Panc1 (cell line): ENCODE measurements around the gene TRPV6. TPM values are rescaled to one million over a fixed set of nuclear protein-coding genes. Genes with fewer than 3 reads are reported as not detected.

Source experiments
- ATAC-seq: fragments of 200-7000 bp; cut with Tn5 transposase; 2 replicates; pipeline ENCODE4 v1.9.1; 2020; ENCODE audit warnings: mild to moderate bottlenecking, moderate library complexity
- BruUV-seq: library from RNA; stranded (reverse); fragments of 400-500 nt; replicated peaks from 2 replicates; lab custom pipeline; 2021; lab: Mats Ljungman, UMichigan
- CTCF ChIA-PET: fragments of 300-600 bp; sonication (Branson Sonifier 250); formaldehyde crosslinking; loops from one replicate; lab custom pipeline; 2022; ENCODE audit warnings: antibody characterized with exemption; lab: Charles Lee
- POLR2A ChIA-PET: fragments of 300-600 bp; sonication (Branson Sonifier 250); formaldehyde crosslinking; loops from one replicate; lab custom pipeline; 2022; ENCODE audit warnings: antibody characterized with exemption; lab: Charles Lee
- DNase-seq: peaks from one replicate; pipeline ENCODE4 v3.0.0-alpha.2; 2010; ENCODE audit warnings: low read depth, low spot score
- H3K27ac ChIP-seq: 2 replicates; pipeline ENCODE4 v1.5.1; 2011; ENCODE audit warnings: mild to moderate bottlenecking, low read length, inconsistent platforms
- H3K27me3 ChIP-seq: fragments of 200-500 bp; sonication (Bioruptor generic); 2 replicates; pipeline ENCODE4 v1.6.0; 2014; ENCODE audit warnings: low read length, inconsistent platforms; ENCODE audit not compliant: control insufficient read depth, insufficient read depth
- H3K36me3 ChIP-seq: fragments of 200-500 bp; sonication (Bioruptor generic); 2 replicates; pipeline ENCODE4 v1.5.1; 2014; ENCODE audit warnings: inconsistent platforms, mild to moderate bottlenecking, low read length, moderate library complexity; ENCODE audit not compliant: control insufficient read depth, insufficient read depth
- H3K4me1 ChIP-seq: 2 replicates; pipeline ENCODE4 v1.5.1; 2011; ENCODE audit warnings: inconsistent platforms, mild to moderate bottlenecking, low read length, moderate library complexity; ENCODE audit not compliant: control insufficient read depth, insufficient read depth
- H3K4me3 ChIP-seq, 2 experiments: 2 replicates each; pipeline ENCODE4 v1.5.1; 2011 to 2012; ENCODE audit warnings: low read depth in 2 of 2, low read length in 2 of 2, mild to moderate bottlenecking in 2 of 2, inconsistent platforms in 1 of 2, moderate library complexity in 1 of 2
- H3K9me3 ChIP-seq: fragments of 200-500 bp; sonication (Bioruptor generic); 2 replicates; pipeline ENCODE4 v1.5.1; 2014; ENCODE audit warnings: low read depth, mild to moderate bottlenecking, inconsistent platforms, low read length, moderate library complexity; ENCODE audit not compliant: control insufficient read depth, insufficient read depth
- CTCF ChIP-seq: fragments of 450-650 bp; IDR thresholded peaks from 2 replicates; pipeline ENCODE4 v1.5.1; 2017; ENCODE audit warnings: mild to moderate bottlenecking
- POLR2AphosphoS5 ChIP-seq: IDR thresholded peaks from 2 replicates; pipeline ENCODE4 v1.6.1; 2012; ENCODE audit warnings: mild to moderate bottlenecking, low read depth, low read length, moderate library complexity
- REST ChIP-seq, 2 experiments: IDR thresholded peaks; 2 replicates each; pipeline ENCODE4 v1.6.1; 2011 to 2012; ENCODE audit warnings: low read depth in 2 of 2, control low read depth in 1 of 2, low read length in 1 of 2, mild to moderate bottlenecking in 1 of 2, moderate library complexity in 1 of 2; ENCODE audit not compliant: insufficient read depth in 1 of 2
- SIN3A ChIP-seq: IDR thresholded peaks from 2 replicates; pipeline ENCODE4 v1.6.1; 2012; ENCODE audit warnings: low read depth, mild to moderate bottlenecking, low read length, moderate library complexity, borderline replicate concordance; ENCODE audit not compliant: insufficient read depth
- TCF7L2 ChIP-seq: IDR thresholded peaks from 2 replicates; pipeline ENCODE4 v1.6.1; 2011; ENCODE audit warnings: mild to moderate bottlenecking, low read depth, low read length, inconsistent platforms
- in situ Hi-C: cut with HindIII; loops from 2 replicates; pipeline ENCODE4 v1.10.0; 2016; ENCODE audit warnings: low sequenced_read_pairs, low pct_unique_long_range_greater_than_20kb
- intact Hi-C: fragments of 100-400 bp; cut with micrococcal nuclease; formaldehyde crosslinking; loops from one replicate; pipeline ENCODE4 v1.10.0; 2022; ENCODE audit not compliant: unreplicated experiment
- total RNA-seq: library from RNA; stranded (reverse); gene quantifications from one replicate; pipeline ENCODE4 v1.2.1, GENCODE V29; 2021; ENCODE audit not compliant: unreplicated experiment

Gene TRPV6
- total RNA-seq, 1 experiment from 2014 or later, result not detected

- H3K27ac ChIP-seq, result no peak overlapping the region
- no peak for ATAC-seq
Observed at GRCh38 chr7:142832417-142832816, 53.1 kb downstream of the TRPV6 start.

GRCh38 chr7:142827951-142828500, 57.5 kb downstream of the TRPV6 start:
- no peaks in the 10 kb centered on the region for H3K9me3 ChIP-seq
- CTCF ChIA-PET, result no interaction called here
- no peak overlapping the region for H3K4me3 ChIP-seq
- no peak for DNase-seq
- H3K4me1 ChIP-seq, result no peaks in the 10 kb centered on the region
- in situ Hi-C loops, result no loop called here
- TF ChIP-seq POLR2AphosphoS5 (no peak), TCF7L2 (no peak), REST (IDR thresholded peaks at IDR 0.05; ENCODE audit: insufficient read depth in 1 of 2, low read depth in 2 of 2, low read length in 1 of 2) (no peak), SIN3A (no peak), CTCF (no peak)
- no peaks in the 10 kb centered on the region for H3K27me3 ChIP-seq
- POLR2A ChIA-PET, result no interaction called here
- no peaks in the 10 kb centered on the region for H3K36me3 ChIP-seq
- no peak for ATAC-seq
- H3K27ac ChIP-seq, result no peak overlapping the region
- intact Hi-C loops, result no loop called here
- no TSS peak for BruUV-seq

More at GRCh38 chr7:142832417-142832816, 53.1 kb downstream of the TRPV6 start:
- intact Hi-C loops, result no loop called here
- H3K9me3 ChIP-seq, result no peaks in the 10 kb centered on the region
- ChIA-PET CTCF (no interaction called here), POLR2A (no interaction called here)
- no peak for DNase-seq
- in situ Hi-C loops, result no loop called here
- TF ChIP-seq SIN3A (no peak), REST (IDR thresholded peaks at IDR 0.05; ENCODE audit: insufficient read depth in 1 of 2, low read depth in 2 of 2, low read length in 1 of 2) (no peak), CTCF (no peak), POLR2AphosphoS5 (no peak), TCF7L2 (no peak)
- H3K4me3 ChIP-seq, result no peak overlapping the region
- H3K27me3 ChIP-seq, result no peaks in the 10 kb centered on the region
- no TSS peak for BruUV-seq
- H3K4me1 ChIP-seq, result no peaks in the 10 kb centered on the region
- no peaks in the 10 kb centered on the region for H3K36me3 ChIP-seq
